GM21825 (cell line): ENCODE data around the gene PBXIP1.

Experiments used
- ATAC-seq: cut with Tn5 transposase; IDR thresholded peaks from one replicate; pipeline ENCODE4 v1.9.1; 2021; ENCODE audit warnings: mild to moderate bottlenecking, moderate library complexity; ENCODE audit not compliant: unreplicated experiment

The PBXIP1 gene

GRCh38 chr1:154902938-154903566 is 52.8 kb downstream of the PBXIP1 start:
- ATAC-seq, result no peak

GRCh38 chr1:154901591-154901990 is 54.3 kb downstream of the PBXIP1 start:
- ATAC-seq, result no peak

GRCh38 chr1:154899041-154899440 is 56.9 kb downstream of the PBXIP1 start:
- no peak for ATAC-seq

- no peak for ATAC-seq
Observed at GRCh38 chr1:154896771-154897286, 59.1 kb downstream of the PBXIP1 start.

GRCh38 chr1:154895798-154896197 is 60.1 kb downstream of the PBXIP1 start:
- ATAC-seq, result no peak
